Activated CD4-positive, CD25-positive, alpha-beta regulatory T cell treated with anti-CD3 and anti-CD28 coated beads, Interleukin-2, amount 50 U/mL, for 16 hours (primary cell): ENCODE data around the gene ADAT3.
A peak's percentile ranks its signal among the peaks of the same experiment; 100 is the strongest.
"Not testable (repeated sequence)": the region's sequence is repeated elsewhere in the genome, so short reads cannot be mapped to it uniquely, and the experiment has no call there.

ENCODE experiments used
- DNase-seq: peaks from one replicate; pipeline ENCODE4 v3.0.0-alpha.2; 2020; ENCODE audit warnings: low read depth, low spot score

ADAT3 gene

DNA sequence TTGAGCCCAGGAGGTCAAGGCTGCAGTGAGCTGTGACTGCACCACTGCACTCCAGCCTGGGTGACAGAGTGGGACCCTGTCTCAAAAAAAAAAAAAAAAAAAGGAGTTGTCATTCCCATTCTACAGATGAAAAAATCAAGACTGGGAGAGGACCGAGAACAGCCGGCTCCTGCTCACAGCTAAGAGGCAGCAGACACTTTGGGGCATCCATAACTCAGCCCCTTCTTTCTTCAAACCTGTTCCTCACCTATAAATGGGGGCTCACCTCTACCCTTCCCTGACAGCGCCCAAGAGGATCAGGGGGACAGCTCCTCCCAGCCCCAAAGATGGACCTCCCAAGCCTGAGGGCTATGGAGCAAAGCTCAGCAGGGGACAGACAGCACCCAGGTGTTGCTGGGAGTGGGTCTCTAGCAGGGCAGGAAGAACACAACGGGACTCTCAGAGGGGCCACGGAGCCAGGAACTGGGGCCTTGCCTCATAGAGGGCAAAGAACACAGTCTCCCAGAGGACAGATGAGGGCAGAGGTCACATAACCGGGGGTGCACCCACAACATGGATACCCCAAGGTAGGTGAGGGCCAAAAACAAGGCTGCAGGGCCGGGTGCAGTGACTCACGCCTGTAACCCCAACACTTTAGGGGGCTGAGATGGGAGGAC, 38.4 kb upstream of the ADAT3 start:
- no peak for DNase-seq

DNA sequence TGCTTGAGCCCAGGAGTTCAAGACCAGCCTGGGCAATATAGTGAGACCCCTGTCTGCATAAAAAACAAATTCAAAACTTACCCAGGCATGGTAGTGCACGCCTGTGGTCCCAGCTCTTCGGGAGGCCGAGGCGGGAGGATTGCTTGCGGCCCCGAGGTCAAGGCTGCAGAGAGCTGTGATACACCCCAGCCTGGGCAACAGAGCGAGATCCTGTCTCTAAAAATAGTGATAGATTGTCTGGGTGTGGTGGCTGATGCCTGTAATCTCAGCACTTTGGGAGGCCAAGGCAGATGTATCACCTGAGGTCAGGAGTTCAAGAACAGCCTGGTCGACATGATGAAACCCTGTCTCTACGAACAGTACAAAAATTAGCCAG, 37.9 kb upstream of the ADAT3 start:
- no peak for DNase-seq

DNA sequence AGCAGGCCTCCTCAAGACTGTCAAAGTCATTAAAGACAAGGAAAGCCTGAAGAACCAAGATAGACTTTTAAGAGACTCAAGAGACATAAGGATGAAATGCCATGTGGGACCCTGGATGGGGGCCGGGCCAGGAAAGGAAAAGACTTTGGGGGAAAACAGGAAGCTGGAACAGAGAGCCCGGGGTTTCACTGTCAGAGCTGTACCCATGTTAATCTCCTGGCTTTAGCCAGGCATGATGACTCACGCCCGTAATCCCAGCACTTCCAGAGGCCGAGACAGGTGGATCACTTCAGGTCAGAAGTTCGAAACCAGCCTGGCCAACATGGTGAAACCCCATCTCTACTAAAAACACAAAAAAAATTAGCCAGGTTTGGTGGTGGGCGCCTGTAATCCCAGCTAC, 36.2 kb upstream of the ADAT3 start:
- no peak for DNase-seq

DNA sequence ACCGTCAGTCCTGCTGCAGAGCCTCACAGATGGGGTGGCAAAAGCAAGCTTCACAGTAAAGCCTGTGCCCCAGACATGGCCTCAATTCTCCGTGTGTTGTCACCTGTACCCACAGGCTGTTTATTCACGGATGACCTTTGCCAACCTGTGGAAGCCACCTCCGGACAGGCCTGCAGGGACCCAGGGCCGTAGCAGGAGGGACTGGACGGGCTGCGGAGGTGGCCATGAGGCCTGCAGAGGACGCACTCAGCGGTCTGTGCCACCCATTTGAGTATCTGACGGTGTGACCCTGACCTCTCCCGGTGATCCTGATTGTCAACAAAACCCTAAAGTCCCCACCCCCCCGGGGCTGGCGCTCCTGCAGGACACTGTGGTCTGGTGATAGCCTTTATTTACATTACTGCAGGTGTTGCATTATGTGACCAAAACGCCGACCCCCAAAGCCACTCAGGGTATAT, 34.0 kb upstream of the ADAT3 start:
- no peak for DNase-seq

DNA sequence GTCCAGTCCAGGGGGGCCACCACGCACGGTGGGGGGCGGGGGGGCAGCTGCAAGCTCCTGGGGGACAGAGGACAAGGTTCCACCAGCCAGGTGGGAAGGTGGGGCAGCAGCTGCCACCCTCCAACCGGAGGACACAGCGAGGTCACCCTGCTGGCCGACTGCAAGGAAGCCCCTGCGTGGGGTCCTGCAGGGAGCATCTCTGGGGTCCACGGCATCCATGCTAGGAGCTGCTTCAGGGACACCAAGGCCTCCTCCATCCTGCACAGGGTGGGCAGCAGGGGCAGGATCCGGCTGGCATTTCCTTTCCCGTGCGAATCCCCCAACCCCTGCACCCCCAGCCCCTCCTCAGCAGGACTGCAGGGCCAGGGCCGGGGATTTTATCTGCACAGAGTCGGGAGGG, 33.6 kb upstream of the ADAT3 start:
- no peak for DNase-seq

DNA sequence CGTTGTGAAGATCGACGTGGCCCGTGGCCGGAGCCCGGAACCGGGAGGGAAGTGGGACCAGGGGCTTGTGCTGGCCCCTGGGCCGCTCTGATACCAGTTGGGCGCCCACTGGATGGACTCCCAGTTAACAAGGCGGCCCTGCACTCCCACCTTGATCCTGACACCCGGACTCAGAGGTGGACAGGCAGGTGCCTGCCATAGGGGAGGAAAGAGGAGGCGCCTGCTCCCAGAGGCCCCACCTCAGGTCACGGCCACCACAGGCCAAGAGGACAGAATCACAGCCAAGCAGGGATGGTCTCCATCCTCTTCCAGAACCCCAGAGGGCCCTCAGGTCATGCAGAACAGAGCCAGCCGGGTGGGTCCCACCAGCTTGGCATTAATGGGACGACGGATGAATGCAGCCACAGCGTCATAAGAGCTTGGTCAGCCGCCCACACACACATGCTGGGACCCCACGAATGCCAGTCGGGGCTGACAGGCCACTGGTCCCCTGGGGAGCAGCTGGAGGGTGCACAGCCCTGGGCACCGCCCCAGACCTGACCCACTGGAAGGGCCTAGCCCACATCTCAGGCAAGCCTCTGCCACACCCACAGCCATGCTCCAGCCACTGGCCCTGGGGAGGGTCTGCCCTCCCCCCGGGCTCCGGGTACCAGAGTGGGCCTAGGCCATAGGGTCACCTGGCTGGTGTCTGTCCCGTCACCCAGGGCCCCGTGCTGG, 32.2 kb upstream of the ADAT3 start:
- DNase-seq = no peak

DNA sequence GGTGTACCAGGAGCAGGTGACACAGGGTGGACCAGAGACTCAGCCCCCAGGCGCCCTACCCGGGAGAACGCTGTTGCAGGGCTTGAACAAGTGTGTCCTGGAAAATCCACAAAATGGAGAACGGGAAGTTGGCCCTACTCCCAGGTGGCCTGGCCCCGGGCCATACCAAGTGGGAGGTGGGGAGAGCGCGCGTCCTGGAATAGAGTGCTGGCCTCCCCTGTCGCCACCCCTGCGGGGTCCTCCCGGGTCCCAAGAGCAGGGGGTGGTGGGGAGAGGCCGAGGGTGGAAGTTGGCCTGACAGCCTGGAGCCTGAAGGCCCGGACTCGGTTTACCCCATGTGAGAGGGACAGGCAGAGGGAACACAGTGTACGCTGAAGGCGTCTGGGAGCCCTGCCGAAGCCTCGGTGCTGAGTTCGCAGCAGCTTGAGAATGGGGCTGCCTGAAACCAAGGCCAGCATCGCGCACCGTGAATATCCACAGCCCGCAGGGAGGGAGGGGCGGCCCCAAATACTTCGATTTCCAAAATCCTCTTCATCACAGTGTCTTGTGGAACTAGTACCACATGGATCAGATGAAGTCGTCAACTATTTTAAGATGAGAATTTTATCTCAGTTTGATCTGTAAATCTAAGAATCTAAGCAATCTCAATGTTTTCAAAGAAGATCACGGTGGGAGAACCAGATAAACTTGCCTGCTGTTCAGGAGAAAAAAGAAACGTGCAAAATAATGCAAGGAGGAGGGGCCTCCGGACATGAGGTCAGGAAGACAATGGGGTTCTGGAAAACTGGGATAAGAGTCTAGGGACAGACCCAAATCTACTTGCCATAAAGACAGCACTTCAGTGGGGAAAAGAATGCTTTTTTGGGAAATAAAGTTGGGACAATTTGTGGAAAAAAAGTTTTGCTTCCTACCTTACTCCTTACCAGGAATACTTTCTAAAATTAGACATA, 31.4 kb upstream of the ADAT3 start:
- no peak for DNase-seq

DNA sequence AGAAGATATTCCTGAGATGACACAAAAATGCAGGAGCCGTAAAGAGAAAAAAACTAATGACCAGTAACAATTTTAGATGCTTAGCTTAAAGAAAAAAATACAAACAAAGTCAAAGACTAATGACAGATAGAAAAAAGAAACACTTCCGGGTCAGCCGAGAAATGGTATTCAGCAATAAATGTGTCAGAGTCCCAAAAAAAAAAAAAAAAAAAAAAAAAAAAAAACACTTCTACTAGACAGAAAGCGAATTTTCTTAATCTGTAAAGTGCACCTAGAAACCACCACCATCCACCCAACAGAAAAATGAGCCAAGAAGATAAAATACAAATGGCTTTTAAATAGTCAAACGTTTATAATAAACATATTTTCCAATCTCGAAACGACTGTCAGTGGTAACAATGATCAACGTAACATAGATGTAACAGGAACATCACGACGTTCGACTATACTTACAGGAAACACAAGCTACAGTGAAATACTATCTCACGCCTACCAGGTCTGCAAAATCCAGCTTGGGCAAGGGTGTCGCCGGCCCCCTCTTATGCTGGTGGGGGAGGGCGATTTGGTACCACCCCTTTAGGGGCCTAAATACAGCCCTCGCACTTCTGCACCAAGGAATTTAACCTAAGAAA, 30.5 kb upstream of the ADAT3 start:
- no peak for DNase-seq

DNA sequence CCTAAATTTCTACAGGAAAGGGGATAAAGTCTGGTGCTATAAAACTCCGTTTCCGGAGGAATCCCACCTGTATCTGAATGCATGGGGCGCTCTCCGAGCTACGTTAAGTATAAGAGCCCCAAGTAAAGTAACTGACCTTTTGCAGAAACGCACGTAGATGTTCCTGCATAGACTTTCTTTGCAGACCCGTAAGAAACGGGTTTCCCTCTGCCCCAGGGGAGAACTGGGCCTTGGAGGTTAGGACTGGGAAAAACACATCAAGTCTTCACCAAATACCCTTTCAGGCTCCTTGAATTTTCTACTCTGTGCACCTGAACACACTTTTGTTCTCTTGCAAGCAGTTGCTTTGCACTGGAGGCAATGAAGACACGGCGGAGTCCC, 29.9 kb upstream of the ADAT3 start:
- not testable (repeated sequence) for DNase-seq

DNA sequence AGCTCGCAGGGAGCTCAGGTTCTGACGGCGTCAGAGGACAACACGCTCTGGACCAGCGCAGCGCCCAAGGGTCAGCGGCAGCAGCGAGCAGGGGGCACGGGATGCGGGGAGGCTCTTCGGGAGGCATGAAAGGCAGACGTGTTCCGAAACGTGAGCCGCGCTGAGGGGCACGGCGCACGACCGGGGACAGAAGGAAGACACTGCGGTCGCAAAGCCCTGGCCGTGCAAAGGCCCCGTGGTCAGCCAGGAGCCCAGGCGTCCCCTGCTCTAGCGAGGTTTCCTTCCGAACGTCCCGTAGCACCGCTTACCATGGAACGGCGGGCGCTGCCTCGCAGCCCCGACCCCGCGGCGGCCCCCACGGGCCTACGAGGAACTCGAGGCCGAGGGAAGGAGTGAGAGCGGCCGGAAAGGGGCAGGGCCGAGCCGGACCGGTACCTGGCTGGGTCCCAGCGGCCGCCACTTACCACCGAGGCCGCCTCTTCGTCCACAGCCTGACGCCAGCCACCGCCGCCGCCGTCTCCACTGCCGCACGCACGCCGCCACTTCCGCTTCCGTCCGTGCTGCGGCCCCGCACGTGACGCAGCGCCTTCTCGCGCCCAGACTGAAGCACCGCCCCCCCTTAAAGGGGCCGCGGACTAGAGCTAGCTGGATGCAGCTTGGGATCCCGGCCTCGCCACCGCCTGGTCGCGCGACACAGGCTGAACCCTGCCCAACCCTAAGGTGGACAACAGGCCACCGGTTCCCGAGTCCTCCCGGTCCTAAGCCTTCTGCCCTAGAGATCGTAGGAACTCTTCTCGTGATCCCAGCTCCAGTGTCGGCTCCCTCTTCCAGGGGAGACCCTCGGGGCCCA, 29.3 kb upstream of the ADAT3 start:
- DNase-seq = peak; percentile 76

DNA sequence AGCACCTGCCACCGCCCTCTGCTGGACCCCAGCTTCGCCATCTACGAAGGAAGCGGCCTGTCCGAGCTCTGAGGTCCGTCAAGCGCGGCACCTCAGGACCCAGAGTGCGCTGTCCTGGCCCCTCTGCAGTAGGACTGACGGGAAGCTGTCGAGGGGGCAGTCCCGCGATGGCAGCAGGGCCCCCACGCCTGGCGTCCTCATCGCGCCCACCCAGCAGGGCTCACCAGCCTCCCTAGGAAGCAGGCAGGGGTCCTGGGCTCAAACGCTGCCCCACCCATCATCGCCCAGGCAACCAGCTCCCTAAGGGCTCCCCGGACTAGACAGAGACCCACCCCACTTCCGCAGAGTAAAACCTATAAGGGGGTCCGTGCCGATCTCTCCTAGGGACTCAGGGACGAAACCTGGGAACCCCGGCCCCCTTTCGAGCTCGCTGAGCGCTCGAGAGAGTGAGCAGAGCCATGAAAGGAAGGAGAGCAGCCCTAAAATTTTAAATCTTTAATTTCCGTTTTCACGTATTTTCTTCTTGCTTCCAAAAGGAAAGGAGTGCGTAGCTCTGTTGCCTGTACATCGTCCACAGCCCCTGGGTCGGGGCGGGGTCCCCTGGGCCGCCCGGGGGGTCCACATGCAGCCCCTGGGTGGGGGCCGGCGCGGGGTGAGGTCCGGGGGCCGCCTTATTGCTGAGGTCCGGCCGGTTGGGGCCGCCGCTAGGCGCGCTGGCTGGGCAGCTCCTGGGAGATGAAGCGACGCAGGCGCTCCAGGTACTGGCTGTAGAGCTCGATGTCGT, 28.5 kb upstream of the ADAT3 start:
- not testable (repeated sequence) for DNase-seq

DNA sequence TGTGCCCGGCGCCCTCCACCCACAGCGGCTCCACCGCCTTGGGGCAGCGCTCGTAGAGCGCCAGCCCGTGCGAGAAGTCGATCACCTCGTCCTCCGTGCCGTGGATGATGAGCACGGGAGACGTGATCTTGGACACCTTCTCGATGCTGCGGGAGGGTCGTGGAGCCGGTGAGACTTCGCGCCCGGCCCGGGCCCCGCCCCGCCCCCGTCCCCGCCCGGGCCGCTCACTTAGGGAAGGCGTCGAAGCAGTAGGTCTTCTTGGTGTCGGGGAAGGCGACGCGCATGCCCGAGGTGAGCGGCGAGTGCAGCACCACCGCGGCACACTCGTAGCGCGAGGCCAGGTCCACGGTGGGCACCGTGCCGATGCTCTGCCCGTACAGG, 27.9 kb upstream of the ADAT3 start:
- DNase-seq = not testable (repeated sequence)

DNA sequence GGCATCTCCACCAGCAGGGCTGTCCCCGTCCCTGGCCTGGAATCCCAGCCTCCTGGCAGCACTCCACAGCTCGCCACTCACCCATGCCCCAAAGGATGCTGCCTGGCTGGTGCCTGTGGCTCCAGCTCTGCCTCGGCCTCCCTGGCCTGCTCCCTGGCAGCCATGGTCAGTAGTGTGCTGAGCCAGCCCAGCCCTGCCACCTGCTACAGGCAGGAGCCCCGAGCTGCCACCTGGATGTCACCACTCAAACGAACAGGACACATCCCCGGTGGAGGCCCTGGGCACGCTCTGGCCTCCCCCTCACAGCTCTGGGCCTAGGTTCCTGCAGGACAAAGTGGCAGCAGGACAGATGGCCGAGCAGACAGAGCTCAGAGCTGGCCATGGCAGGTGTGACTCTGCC, 26.6 kb upstream of the ADAT3 start:
- not testable (repeated sequence) for DNase-seq

DNA sequence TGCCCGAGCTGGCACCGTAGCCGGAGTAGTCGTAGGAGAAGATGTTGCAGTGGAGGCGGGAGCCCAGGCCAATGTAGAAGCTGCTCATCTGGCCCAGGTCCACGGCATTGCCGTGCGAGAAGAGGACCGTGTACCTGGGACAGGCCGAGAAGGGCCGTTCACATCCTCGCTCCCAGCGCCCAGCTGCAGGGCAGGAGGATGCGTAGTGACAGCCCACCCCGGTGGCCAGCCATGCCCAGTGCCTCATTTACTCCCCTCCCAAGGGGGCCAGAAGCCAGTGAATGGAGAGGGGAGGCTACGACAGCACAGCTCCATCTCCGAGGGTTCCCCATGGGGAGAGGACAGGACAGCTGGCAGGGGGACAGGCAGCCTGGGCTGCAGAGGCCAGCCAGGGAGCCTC, 25.2 kb upstream of the ADAT3 start:
- DNase-seq = not testable (repeated sequence)

DNA sequence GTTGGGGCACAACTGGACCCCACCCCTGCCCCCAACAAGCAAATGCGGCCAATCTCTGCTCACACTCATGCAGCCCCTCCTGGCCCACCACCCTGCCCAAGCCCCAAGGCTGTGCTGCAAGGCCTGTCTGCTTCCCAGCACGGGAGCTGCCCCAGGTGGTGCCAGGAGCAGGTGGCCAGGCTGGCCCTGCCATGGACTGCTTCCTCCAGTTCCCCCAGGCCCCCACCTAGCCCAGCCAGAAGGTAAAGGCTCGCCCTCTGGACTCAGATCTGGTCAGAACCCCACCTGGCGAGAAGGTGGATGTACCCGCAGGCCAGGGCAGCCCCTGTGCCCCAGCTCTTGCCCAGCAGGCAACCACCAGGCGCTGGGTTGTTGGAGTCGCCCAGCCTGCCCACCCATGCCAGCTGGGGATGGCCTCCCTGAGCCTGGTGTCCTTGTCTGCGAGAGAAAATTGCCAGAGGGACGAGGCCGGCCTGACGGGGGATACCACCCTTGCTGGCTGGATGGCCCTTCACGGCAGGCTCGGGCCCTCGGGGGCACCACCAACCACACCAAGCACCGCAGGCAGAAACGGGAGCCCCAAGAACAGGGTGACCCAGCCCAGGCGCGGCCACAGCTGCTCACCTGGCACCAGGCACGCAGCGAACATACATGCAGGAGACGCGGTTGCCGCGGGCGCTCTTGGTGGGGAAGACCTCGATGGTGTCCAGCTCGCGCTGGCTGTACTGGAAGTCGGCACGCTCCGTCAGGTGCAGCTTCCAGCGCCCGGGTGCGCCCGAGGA, 24.4 kb upstream of the ADAT3 start:
- DNase-seq = no peak

DNA sequence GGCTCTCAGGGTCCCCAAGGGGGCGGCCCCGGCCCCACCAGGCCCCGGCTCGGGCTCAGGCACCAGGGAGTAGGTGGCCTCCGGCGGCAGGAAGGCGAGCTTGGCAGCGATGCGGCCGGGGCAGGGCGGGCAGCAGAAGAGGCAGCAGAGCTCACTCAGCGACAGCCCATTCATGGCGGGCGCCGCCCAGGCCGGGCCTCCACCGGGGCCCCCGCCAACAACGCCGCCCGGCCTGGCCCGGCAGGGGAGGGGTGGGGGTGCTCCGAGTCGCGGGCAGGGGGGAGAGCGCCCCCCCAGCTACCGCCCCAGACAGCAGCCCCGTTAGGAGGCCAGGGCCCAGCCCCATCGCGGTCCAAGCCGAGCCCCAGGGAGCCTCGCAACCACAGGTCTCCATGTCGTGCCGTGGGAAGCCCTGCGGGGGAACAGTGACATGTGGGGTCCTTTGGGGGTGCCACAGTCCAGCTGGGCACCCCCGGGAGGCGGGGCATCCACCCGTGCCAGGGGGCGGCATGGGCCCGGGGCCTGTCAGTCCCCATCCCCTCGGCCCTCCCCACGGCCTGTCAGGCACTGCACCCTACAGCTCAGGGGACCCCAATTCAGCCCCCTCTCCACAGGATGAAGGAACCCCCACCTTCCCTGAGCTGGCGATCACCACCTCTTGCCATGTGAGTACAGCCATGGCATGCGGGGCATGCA, 23.7 kb upstream of the ADAT3 start:
- not testable (repeated sequence) for DNase-seq

DNA sequence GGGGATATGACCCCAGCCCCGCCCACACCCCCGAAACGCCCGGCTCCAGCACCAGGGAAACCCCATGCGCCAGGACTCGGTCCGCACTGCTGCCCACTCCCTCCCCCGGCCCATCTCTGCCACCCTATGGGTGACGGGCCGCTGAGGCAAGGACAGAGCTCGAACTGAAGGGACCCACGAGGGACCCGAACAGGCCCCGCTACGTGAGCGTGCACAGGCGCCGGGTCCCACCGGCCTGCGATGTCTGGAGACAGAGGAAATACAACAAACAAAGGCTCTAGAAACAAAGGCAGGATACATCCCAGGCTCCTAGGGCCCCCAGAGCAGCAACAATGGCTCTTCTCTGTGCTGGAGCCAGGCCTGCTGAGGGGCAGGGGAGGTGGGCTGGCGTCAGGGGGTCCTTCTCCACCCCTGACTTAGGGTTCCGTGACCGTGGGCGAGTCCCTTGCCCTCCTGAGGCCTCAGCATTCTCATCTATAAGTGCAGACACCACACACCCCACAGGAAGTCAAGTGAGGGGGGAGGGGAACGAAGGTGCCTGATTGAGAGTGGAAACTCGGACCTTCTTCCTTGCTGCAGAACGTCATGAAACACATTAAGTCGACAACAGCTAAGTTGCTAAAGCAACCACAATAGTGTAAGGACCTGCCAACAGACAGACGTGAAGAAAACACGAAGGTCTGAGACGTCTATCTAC, 23.0 kb upstream of the ADAT3 start:
- peak; percentile 51 for DNase-seq
